GM21528 (cell line): ENCODE data around the gene SLC25A40.

Experiments used
- ATAC-seq: cut with Tn5 transposase; IDR thresholded peaks from one replicate; pipeline ENCODE4 v1.9.1; 2021; ENCODE audit warnings: mild to moderate bottlenecking, moderate library complexity; ENCODE audit not compliant: unreplicated experiment, low FRiP score

Gene SLC25A40

DNA sequence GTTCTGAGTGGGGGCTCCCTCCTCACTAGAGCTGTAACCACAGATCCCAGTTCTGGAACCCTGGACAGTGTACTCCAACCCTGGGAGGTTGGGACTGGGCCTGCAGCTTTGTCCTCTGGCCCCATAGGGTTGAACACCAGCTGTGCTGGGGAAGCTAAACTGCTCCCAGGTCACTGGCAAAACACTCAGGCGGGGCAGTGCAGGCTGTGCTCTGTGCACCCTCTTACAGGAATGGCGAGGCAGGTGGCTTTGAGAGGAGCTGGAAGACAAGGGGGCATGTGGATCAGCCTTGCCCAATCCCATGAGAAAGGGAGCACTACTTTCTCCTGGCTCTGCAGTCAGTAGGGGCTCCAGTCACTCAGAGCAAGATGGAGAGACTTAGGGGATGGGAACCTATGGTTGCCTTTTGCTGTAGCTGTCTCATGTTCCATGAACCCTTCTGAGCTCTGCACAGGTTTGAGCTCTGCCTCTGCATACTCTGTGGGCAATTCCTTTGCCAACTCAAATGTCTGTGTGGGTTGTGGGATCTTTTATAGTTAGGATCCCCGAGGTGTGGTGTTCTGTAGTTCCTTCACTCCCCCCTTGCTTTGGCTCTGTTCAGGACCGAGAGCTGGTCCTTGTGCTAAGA, 90.7 kb downstream of the SLC25A40 start:
- ATAC-seq = no peak

- ATAC-seq = no peak
These were observed 91.7 kb downstream of the SLC25A40 start for GRCh38 chr7:87784424-87784823.
